ENCODE measurements around the gene USP15.

DNA sequence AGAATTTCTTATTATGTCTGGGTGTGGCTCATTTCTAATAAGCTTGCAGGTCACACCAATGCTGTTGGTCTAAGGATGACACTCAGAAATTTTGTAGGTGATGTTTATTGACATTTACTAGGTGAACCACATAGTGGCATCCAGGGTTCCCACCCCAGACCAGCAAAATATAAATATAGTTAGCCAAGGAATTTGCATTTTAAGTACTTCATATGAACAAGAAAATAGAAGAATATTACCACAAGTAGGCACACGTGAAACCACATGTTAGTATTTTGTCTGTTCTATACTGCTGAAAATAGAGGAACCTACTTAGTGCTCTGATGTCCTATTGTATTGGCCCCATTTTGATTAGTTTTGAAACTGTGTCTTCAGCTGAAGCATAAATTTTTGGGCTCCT, 71.1 kb downstream of the USP15 start:
- TF ChIP-seq, protein P1, sequence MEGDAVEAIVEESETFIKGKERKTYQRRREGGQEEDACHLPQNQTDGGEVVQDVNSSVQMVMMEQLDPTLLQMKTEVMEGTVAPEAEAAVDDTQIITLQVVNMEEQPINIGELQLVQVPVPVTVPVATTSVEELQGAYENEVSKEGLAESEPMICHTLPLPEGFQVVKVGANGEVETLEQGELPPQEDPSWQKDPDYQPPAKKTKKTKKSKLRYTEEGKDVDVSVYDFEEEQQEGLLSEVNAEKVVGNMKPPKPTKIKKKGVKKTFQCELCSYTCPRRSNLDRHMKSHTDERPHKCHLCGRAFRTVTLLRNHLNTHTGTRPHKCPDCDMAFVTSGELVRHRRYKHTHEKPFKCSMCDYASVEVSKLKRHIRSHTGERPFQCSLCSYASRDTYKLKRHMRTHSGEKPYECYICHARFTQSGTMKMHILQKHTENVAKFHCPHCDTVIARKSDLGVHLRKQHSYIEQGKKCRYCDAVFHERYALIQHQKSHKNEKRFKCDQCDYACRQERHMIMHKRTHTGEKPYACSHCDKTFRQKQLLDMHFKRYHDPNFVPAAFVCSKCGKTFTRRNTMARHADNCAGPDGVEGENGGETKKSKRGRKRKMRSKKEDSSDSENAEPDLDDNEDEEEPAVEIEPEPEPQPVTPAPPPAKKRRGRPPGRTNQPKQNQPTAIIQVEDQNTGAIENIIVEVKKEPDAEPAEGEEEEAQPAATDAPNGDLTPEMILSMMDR (IDR thresholded peaks at IDR 0.05; ENCODE audit: low read depth, low read length, poor library complexity, severe bottlenecking), result no peak
- TF ChIP-seq EZH2phosphoT487 (IDR thresholded peaks at IDR 0.05; ENCODE audit: borderline replicate concordance, low read length), result no peak
